ENCODE data around the gene TEK. TPM values are rescaled to one million over a fixed set of nuclear protein-coding genes. Genes with fewer than 3 reads are reported as not detected.
A peak's percentile ranks its signal among the peaks of the same experiment; 100 is the strongest.

The TEK gene
- total RNA-seq, 1 donor from 2014 or later: 0.89 TPM

DNA sequence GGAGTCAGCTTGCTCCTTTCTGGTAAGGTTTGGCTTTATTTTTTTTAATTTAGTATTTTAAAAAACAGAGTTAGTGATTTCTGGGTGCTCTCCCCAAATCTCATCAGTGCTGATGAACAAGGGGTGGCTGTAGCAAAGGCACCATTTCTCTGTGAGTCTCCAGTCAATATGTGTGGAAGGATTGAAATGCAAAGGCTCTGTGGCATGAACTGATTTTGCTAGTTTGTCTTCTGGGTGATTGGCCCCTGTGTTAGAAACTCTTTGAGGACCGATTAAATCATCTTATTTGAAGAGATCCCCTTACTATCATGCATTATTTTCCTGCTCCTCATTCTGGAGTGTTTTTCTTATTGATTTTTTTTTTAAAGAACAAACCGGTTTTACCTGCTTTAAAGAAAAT is 596 bp downstream of the TEK start:
- no peak overlapping the region for H3K4me3 Mint-ChIP-seq
- H3K27ac Mint-ChIP-seq (ENCODE audit: unreplicated experiment): no peak overlapping the region

GRCh38 chr9:27110181-27110580 is 1.2 kb downstream of the TEK start:
- Mint-ChIP-seq H3K9me3 (peaks cover 4% of the 10 kb centered on the region), H3K4me1 (peaks cover 7% of the 10 kb centered on the region), H3K36me3 (ENCODE audit: low read depth) (no peaks in the 10 kb centered on the region), H3K27me3 (ENCODE audit: low read depth) (no peaks in the 10 kb centered on the region), H3K4me3 (no peak overlapping the region), H3K27ac (ENCODE audit: unreplicated experiment) (no peak overlapping the region)
- TF ChIP-seq, protein P1, sequence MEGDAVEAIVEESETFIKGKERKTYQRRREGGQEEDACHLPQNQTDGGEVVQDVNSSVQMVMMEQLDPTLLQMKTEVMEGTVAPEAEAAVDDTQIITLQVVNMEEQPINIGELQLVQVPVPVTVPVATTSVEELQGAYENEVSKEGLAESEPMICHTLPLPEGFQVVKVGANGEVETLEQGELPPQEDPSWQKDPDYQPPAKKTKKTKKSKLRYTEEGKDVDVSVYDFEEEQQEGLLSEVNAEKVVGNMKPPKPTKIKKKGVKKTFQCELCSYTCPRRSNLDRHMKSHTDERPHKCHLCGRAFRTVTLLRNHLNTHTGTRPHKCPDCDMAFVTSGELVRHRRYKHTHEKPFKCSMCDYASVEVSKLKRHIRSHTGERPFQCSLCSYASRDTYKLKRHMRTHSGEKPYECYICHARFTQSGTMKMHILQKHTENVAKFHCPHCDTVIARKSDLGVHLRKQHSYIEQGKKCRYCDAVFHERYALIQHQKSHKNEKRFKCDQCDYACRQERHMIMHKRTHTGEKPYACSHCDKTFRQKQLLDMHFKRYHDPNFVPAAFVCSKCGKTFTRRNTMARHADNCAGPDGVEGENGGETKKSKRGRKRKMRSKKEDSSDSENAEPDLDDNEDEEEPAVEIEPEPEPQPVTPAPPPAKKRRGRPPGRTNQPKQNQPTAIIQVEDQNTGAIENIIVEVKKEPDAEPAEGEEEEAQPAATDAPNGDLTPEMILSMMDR (conservative IDR thresholded peaks at IDR 0.05): no peak
- DNase-seq (ENCODE audit: low read depth, low spot score): no peak

More for the DNA sequence above, 596 bp downstream of the TEK start:
- Mint-ChIP-seq H3K9me3 (peaks cover 4% of the 10 kb centered on the region), H3K36me3 (ENCODE audit: low read depth) (no peaks in the 10 kb centered on the region), H3K27me3 (ENCODE audit: low read depth) (no peaks in the 10 kb centered on the region), H3K4me1 (peaks cover 7% of the 10 kb centered on the region)
- TF ChIP-seq, protein P1 (conservative IDR thresholded peaks at IDR 0.05): no peak
- no peak for DNase-seq (ENCODE audit: low read depth, low spot score)

DNA sequence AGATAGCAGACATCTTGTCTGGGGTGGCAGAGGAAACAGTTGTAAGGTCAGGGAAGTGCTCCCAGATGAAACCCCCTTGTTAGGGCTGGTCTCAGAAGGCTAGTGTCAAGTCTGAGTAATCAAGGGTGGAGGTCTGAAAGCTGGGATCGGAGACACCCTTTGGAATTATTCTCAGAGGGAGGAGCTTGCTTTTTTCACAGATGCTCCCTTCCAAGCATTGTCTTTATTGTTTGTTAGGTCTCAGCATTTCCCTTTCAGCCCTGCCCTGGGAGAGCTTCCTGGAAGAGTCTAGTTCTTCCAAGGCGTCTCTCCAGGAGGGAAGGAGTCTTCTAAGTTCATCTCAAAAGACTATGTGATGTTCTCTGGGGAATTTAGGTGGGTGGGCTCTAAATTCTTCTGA is 3.2 kb downstream of the TEK start:
- DNase-seq (ENCODE audit: low read depth, low spot score): no peak
- Mint-ChIP-seq H3K4me3 (no peak overlapping the region), H3K4me1 (peaks cover 8% of the 10 kb centered on the region), H3K36me3 (ENCODE audit: low read depth) (no peaks in the 10 kb centered on the region), H3K9me3 (no peaks in the 10 kb centered on the region), H3K27me3 (ENCODE audit: low read depth) (no peaks in the 10 kb centered on the region), H3K27ac (ENCODE audit: unreplicated experiment) (peak overlapping the region; percentile 62)
- TF ChIP-seq, protein P1 (conservative IDR thresholded peaks at IDR 0.05): no peak

GRCh38 chr9:27117489-27118135 is 8.6 kb downstream of the TEK start:
- TF ChIP-seq, protein P1 (conservative IDR thresholded peaks at IDR 0.05): no peak
- H3K36me3 Mint-ChIP-seq (ENCODE audit: low read depth): no peaks in the 10 kb centered on the region
- DNase-seq (ENCODE audit: low read depth, low spot score): no peak
- no peak overlapping the region for H3K27ac Mint-ChIP-seq (ENCODE audit: unreplicated experiment)
- H3K4me3 Mint-ChIP-seq: no peak overlapping the region
- no peaks in the 10 kb centered on the region for H3K9me3 Mint-ChIP-seq
- H3K4me1 Mint-ChIP-seq: peaks cover 8% of the 10 kb centered on the region
- H3K27me3 Mint-ChIP-seq (ENCODE audit: low read depth): no peaks in the 10 kb centered on the region

- no peaks in the 10 kb centered on the region for H3K36me3 Mint-ChIP-seq (ENCODE audit: low read depth)
- no peaks in the 10 kb centered on the region for H3K27me3 Mint-ChIP-seq (ENCODE audit: low read depth)
- TF ChIP-seq, protein P1 (conservative IDR thresholded peaks at IDR 0.05): no peak
- H3K4me3 Mint-ChIP-seq: no peak overlapping the region
- no peaks in the 10 kb centered on the region for H3K9me3 Mint-ChIP-seq
- no peak for DNase-seq (ENCODE audit: low read depth, low spot score)
- peaks cover 8% of the 10 kb centered on the region for H3K4me1 Mint-ChIP-seq
- no peak overlapping the region for H3K27ac Mint-ChIP-seq (ENCODE audit: unreplicated experiment)
Observed at GRCh38 chr9:27118916-27119315, 9.9 kb downstream of the TEK start.
